RWPE2 (cell line): ENCODE data around the gene PACS1.
A peak's percentile ranks its signal among the peaks of the same experiment; 100 is the strongest.
"Not testable (repeated sequence)": the region's sequence is repeated elsewhere in the genome, so short reads cannot be mapped to it uniquely, and the experiment has no call there.

Experiments used
- ATAC-seq: fragments of 200-7000 bp; cut with Tn5 transposase; 3 replicates; pipeline ENCODE4 v1.9.1; 2021; ENCODE audit warnings: low read depth
- DNase-seq: peaks from one replicate; pipeline ENCODE4 v3.0.0-alpha.2; 2020; ENCODE audit warnings: low spot score
- H3K27ac ChIP-seq: fragments of 450-650 bp; 2 replicates; pipeline ENCODE4 v1.5.1; 2017; ENCODE audit warnings: mild to moderate bottlenecking; ENCODE audit not compliant: poor library complexity, severe bottlenecking
- H3K27me3 ChIP-seq: fragments of 250-450 bp; sonication (Bioruptor Pico); 2 replicates; pipeline ENCODE4 v1.5.1; 2021; ENCODE audit warnings: mild to moderate bottlenecking, moderate library complexity; ENCODE audit not compliant: insufficient read depth, poor library complexity, severe bottlenecking
- H3K36me3 ChIP-seq: fragments of 250-450 bp; sonication (Bioruptor Pico); 2 replicates; pipeline ENCODE4 v1.5.1; 2020; ENCODE audit warnings: low read depth, mild to moderate bottlenecking, moderate library complexity
- H3K4me1 ChIP-seq: fragments of 250-450 bp; sonication (Bioruptor Pico); 2 replicates; pipeline ENCODE4 v1.5.1; 2021; ENCODE audit warnings: mild to moderate bottlenecking, moderate library complexity; ENCODE audit not compliant: insufficient read depth, poor library complexity, severe bottlenecking
- H3K4me3 ChIP-seq: fragments of 250-450 bp; sonication (Bioruptor Pico); 2 replicates; pipeline ENCODE4 v1.5.1; 2021; ENCODE audit warnings: mild to moderate bottlenecking, moderate library complexity; ENCODE audit not compliant: severe bottlenecking
- H3K9me3 ChIP-seq: fragments of 250-450 bp; sonication (Bioruptor Pico); 2 replicates; pipeline ENCODE4 v1.5.1; 2021; ENCODE audit warnings: mild to moderate bottlenecking, moderate library complexity; ENCODE audit not compliant: severe bottlenecking
- TF ChIP-seq, protein P1 (sequence below): fragments of 450-650 bp; IDR thresholded peaks from one replicate; pipeline ENCODE4 v1.5.1; 2017; ENCODE audit warnings: mild to moderate bottlenecking, moderate library complexity; ENCODE audit not compliant: poor library complexity, severe bottlenecking

PACS1 gene

DNA sequence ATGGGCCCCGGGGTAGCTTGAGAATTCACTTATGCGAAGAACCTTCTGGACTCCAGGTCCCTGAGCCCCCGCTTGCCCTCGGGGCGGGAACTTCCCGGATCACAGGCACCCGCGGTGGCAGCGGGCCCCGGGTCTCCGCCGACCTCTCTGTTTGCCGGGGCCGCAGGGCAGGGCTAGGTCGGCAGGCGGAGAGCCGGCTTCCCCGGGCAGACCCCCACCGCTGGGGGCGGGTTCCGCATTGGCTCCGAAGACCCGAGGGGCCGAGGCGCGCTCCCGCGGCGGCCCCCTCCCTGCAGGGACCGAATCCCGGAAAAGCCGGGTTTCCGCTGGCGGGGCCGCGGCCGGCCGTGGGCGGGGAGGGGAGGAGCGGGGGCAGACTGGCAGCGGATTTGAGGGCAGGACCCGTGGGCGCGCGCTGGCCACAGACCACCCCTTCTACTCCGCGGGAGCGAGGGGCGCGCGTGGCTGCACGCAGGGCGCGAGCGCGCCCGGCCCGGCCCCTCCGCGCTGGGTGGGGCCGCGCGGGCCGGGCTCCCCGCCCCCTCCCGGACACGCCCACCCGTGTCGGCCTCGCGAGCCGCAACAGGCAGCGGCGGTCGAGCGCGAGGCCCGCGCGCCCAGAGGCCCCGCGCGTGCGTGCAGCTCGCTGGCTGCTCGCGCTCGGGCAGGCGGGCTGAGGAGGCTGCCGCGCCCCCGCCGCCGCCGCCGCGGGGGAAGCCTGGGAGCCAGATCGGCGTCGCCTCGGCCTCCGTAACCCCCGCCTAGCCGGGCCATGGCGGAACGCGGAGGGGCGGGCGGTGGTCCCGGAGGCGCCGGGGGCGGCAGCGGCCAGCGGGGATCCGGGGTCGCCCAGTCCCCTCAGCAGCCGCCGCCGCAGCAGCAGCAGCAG lies at the start of gene PACS1:
Gene PACS1 (plus strand): TSS at position 558 of the 889 bp plus-strand sequence. CDS start 215 bp downstream, at position 773.
- TF ChIP-seq, protein P1, sequence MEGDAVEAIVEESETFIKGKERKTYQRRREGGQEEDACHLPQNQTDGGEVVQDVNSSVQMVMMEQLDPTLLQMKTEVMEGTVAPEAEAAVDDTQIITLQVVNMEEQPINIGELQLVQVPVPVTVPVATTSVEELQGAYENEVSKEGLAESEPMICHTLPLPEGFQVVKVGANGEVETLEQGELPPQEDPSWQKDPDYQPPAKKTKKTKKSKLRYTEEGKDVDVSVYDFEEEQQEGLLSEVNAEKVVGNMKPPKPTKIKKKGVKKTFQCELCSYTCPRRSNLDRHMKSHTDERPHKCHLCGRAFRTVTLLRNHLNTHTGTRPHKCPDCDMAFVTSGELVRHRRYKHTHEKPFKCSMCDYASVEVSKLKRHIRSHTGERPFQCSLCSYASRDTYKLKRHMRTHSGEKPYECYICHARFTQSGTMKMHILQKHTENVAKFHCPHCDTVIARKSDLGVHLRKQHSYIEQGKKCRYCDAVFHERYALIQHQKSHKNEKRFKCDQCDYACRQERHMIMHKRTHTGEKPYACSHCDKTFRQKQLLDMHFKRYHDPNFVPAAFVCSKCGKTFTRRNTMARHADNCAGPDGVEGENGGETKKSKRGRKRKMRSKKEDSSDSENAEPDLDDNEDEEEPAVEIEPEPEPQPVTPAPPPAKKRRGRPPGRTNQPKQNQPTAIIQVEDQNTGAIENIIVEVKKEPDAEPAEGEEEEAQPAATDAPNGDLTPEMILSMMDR = no peak
- Histone ChIP-seq H3K27ac (peak within 1 kb of the TSS; percentile 91), H3K4me1 (peaks cover 7% of the 10 kb centered on the region), H3K36me3 (peaks cover 58% of the 10 kb centered on the region), H3K4me3 (peak within 1 kb of the TSS; percentile 100), H3K9me3 (no peaks in the 10 kb centered on the region), H3K27me3 (no peaks in the 10 kb centered on the region)
- ATAC-seq = peak; percentile 50
- no peak for DNase-seq

DNA sequence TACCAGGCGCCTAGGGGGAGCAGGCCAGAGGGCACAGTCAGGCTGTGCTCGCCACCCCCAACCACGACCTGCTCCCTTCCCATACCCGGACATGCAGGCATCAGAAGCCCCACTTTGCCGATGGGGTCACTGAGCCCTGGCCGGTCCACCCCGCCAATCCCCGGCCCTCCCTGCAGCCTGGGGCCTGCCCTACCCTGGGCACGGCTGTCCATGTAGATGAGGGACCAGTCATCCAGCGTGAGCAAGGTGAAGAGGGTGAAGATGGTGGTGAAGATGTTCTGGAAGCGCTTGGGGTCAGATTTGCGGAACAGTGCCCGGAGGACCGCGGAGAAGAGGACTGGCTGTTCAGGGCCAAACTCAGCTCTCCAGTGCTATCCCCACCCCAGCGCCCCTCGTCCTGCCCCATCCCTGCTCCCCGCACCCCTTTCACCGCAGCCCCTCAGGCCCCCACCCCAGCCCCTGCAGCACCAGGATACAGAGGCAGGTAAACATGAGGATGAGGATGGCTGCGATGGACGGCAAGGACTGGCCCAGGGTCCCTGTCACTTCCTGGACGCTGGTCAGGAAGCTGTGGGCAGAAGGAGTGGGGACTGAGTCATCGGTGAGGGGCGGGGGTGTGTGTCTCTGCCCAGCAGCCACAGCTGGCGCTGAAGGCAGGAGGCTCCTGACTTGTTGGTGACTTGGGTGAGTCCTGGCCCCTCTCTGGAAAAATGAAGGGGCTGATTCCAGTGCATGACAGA lies 49.3 kb upstream of the PACS1 start:
- Histone ChIP-seq H3K27ac (peak overlapping the region; percentile 49), H3K36me3 (no peaks in the 10 kb centered on the region), H3K4me1 (peaks cover 15% of the 10 kb centered on the region), H3K9me3 (no peaks in the 10 kb centered on the region), H3K27me3 (no peaks in the 10 kb centered on the region), H3K4me3 (no peak overlapping the region)
- ATAC-seq = peak; percentile 83
- DNase-seq = peak; percentile 76
- TF ChIP-seq, protein P1 = no peak

DNA sequence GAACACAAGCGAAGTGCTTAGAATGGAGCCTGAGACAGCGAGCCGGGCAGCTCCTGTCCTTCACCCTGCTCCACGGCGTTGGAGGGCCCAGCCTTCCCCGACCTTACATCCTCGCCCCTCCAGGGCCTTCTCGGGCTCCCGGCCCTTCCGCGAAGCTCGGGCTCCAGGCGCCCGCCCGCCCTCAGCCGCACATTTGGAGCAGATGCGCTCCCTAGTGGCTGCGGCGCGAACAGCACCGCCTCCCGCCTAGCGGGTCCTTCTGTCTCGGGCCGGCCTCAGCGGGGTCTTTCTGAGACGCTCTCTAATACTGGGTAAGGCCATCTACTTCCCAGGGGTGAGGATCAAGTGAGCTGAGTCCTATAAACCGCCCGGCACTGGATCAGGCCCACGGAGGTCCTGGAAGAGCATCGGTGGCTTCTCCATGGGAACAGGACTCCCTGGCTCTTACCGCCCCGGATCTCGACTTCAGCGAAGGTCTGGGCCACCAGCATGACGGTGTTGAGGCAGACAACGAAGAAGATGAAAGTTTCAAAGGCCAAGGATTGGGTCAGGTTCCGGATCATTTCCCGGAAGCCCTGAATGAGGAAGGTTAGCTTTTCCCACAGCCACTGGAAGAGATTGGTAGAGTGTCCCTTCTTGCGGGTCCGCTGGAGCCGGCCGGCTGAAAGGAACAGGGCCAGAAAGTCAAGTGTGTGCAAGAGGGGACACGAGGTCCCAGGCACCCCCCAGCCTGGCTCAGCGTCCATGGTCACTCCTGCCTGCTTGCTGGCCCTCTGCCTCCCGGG lies 47.5 kb upstream of the PACS1 start:
- no peaks in the 10 kb centered on the region for H3K27me3 ChIP-seq
- peaks cover 11% of the 10 kb centered on the region for H3K4me1 ChIP-seq
- ATAC-seq = peak; percentile 71
- TF ChIP-seq, protein P1 = peak; percentile 95
- no peaks in the 10 kb centered on the region for H3K9me3 ChIP-seq
- no peak overlapping the region for H3K27ac ChIP-seq
- no peaks in the 10 kb centered on the region for H3K36me3 ChIP-seq
- H3K4me3 ChIP-seq = no peak overlapping the region
- peak; percentile 36 for DNase-seq

DNA sequence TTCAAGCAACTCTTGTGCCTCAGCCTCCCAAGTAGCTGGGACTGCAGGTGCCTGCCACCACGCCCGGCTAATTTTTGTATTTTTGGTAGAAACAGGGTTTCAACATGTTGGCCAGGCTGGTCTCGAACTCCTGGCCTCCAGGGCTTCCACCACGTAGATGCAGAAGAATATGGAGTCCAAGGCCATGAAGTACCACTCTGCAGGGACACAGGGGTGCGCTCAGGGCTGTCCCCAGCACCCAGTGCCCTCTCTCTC lies 47.0 kb upstream of the PACS1 start:
- not testable (repeated sequence) for H3K9me3 ChIP-seq, H3K36me3 ChIP-seq, ATAC-seq, H3K4me3 ChIP-seq, H3K27me3 ChIP-seq, H3K27ac ChIP-seq, DNase-seq
- H3K4me1 ChIP-seq = peaks cover 11% of the 10 kb centered on the region

DNA sequence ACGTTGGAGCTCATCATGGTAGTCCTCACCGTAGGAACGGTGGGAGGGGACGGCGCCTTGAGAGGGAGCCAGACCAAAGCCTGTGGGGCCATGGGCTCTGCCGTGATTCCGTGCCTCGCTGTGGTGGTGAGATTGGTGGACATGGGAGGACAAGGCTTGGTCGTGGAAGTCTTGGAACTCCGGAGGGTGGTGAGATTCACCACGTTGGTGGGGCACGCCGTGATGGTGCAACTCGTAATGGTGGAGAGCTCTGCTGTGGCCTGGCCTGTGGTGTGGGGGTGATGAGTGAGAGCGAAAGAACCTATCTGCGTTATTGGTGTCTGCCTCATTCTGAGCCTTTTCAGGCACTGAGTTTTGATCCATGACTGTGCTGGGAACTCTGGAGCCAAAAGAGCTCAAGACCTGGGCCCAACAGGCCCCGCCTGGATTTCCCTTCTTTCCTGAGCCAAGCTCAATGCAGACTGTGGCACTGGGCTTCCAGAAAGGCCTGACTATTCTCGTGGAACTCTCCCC lies 44.0 kb upstream of the PACS1 start, which contains the start of gene CATSPER1:
Gene CATSPER1 (minus strand): TSS at position 463 of the 513 bp plus-strand sequence. CDS start 100 bp downstream, at position 363.
- ATAC-seq (no peak), DNase-seq (no peak)
- Histone ChIP-seq H3K9me3 (no peaks in the 10 kb centered on the region), H3K27me3 (no peaks in the 10 kb centered on the region), H3K36me3 (no peaks in the 10 kb centered on the region), H3K4me3 (no peak within 1 kb of the TSS), H3K4me1 (peaks cover 5% of the 10 kb centered on the region), H3K27ac (no peak within 1 kb of the TSS)
- TF ChIP-seq, protein P1 = no peak
